Neural cell (in vitro differentiated cells): Measurements from ENCODE around the gene ERC2. TPM values are rescaled to one million over a fixed set of nuclear protein-coding genes. Genes with fewer than 3 reads are reported as not detected.

Experiments
- H2AFZ ChIP-seq: fragments of 200-600, 300-800 bp; sonication (generic), shearing (Covaris generic); 2 replicates; pipeline ENCODE4 v1.6.0; 2014; ENCODE audit warnings: low read depth, mild to moderate bottlenecking, antibody characterized with exemption, low read length, moderate library complexity
- H3F3A ChIP-seq: fragments of 200-600 bp; shearing (Covaris generic); 2 replicates; pipeline ENCODE4 v1.6.1; 2016; ENCODE audit warnings: mild to moderate bottlenecking, moderate library complexity, mixed read lengths, antibody characterized with exemption, low read length; ENCODE audit not compliant: insufficient read depth, poor library complexity, severe bottlenecking
- H3K27ac ChIP-seq: fragments of 200-600, 300-800 bp; sonication (generic), shearing (Covaris generic); 2 replicates; pipeline ENCODE4 v1.5.1; 2014; ENCODE audit warnings: mild to moderate bottlenecking, low read length, moderate library complexity
- H3K27me3 ChIP-seq: fragments of 300-800, 200-600 bp; sonication (generic), shearing (Covaris generic); 2 replicates; pipeline ENCODE4 v1.6.0; 2014; ENCODE audit warnings: mild to moderate bottlenecking, low read depth, low read length, moderate library complexity; ENCODE audit not compliant: insufficient read depth
- H3K36me3 ChIP-seq: fragments of 300-800, 200-600 bp; sonication (generic), shearing (Covaris generic); 2 replicates; pipeline ENCODE4 v1.5.1; 2014; ENCODE audit warnings: mild to moderate bottlenecking, antibody characterized with exemption, low read length, moderate library complexity; ENCODE audit not compliant: insufficient read depth
- H3K4me2 ChIP-seq: fragments of 300-800, 200-600 bp; sonication (generic), shearing (Covaris generic); 2 replicates; pipeline ENCODE4 v1.6.0; 2014; ENCODE audit warnings: mild to moderate bottlenecking, low read length
- H3K4me3 ChIP-seq: fragments of 300-800, 200-600 bp; sonication (generic), shearing (Covaris generic); 2 replicates; pipeline ENCODE4 v1.5.1; 2014; ENCODE audit warnings: mild to moderate bottlenecking, low read length, moderate library complexity
- H3K79me2 ChIP-seq: fragments of 200-600 bp; shearing (Covaris generic); replicated peaks from 2 replicates; pipeline ENCODE4 v1.6.0; 2014; ENCODE audit warnings: mild to moderate bottlenecking, low read length, moderate library complexity; ENCODE audit not compliant: insufficient read depth
- H3K9ac ChIP-seq: fragments of 300-800, 200-600 bp; sonication (generic), shearing (Covaris generic); 2 replicates; pipeline ENCODE4 v1.6.1; 2016; ENCODE audit warnings: mild to moderate bottlenecking, low read length, mixed read lengths
- H3K9me2 ChIP-seq: fragments of 200-600 bp; shearing (Covaris generic); 2 replicates; pipeline ENCODE4 v1.6.1; 2016; ENCODE audit warnings: mild to moderate bottlenecking, low read length, mixed read lengths; ENCODE audit not compliant: insufficient read depth
- H3K9me3 ChIP-seq: fragments of 200-600, 300-800 bp; sonication (generic), shearing (Covaris generic); 2 replicates; pipeline ENCODE4 v1.6.1; 2016; ENCODE audit warnings: mild to moderate bottlenecking, mixed run types, low read length, moderate library complexity, mixed read lengths
- H4K20me1 ChIP-seq: fragments of 200-600 bp; shearing (Covaris generic); 2 replicates; pipeline ENCODE4 v1.6.1; 2016; ENCODE audit warnings: mild to moderate bottlenecking, mixed run types; ENCODE audit not compliant: insufficient read depth
- EP300 ChIP-seq: fragments of 450-650 bp; conservative IDR thresholded peaks from 2 replicates; pipeline ENCODE4 v1.6.1; 2014; ENCODE audit warnings: antibody characterized with exemption, mild to moderate bottlenecking, moderate library complexity; ENCODE audit not compliant: poor library complexity, severe bottlenecking
- EZH2 ChIP-seq: fragments of 200-600, 300-800 bp; shearing (Covaris generic), sonication (generic); IDR thresholded peaks from 2 replicates; pipeline ENCODE4 v1.6.1; 2014; ENCODE audit warnings: antibody characterized with exemption, low read length, borderline replicate concordance, mild to moderate bottlenecking; ENCODE audit not compliant: insufficient read depth, poor library complexity, severe bottlenecking
- MXI1 ChIP-seq: fragments of 450-650 bp; conservative IDR thresholded peaks from 2 replicates; pipeline ENCODE4 v1.6.1; 2014; ENCODE audit warnings: antibody characterized with exemption, mild to moderate bottlenecking; ENCODE audit not compliant: poor library complexity, severe bottlenecking
- POLR2AphosphoS5 ChIP-seq: IDR thresholded peaks from 2 replicates; pipeline ENCODE4 v1.6.1; 2012
- RAD21 ChIP-seq: fragments of 450-650 bp; conservative IDR thresholded peaks from 2 replicates; pipeline ENCODE4 v1.6.1; 2014; ENCODE audit warnings: antibody characterized with exemption, mild to moderate bottlenecking, moderate library complexity
- SMC3 ChIP-seq: fragments of 450-650 bp; conservative IDR thresholded peaks from 2 replicates; pipeline ENCODE4 v1.6.1; 2014; ENCODE audit warnings: antibody characterized with exemption, mild to moderate bottlenecking, moderate library complexity; ENCODE audit not compliant: poor library complexity
- TAF1 ChIP-seq: IDR thresholded peaks from 2 replicates; pipeline ENCODE4 v1.6.1; 2012; ENCODE audit warnings: low read depth
- polyA plus RNA-seq: library from polyadenylated mRNA; depleted of rRNA; stranded (reverse); fragments of >200 nt; gene quantifications from 2 replicates; pipeline ENCODE4 v1.2.3, GENCODE V29; 2014
- TF ChIP-seq, protein P1 (sequence below): IDR thresholded peaks from 2 replicates; pipeline ENCODE4 v1.6.1; 2012; ENCODE audit warnings: borderline replicate concordance
- TF ChIP-seq, protein P2 (sequence below): fragments of 450-650 bp; IDR thresholded peaks from 2 replicates; pipeline ENCODE4 v1.5.1; 2014; ENCODE audit warnings: antibody characterized with exemption, mild to moderate bottlenecking, moderate library complexity; ENCODE audit not compliant: poor library complexity, severe bottlenecking

ERC2 gene
- polyA plus RNA-seq, 1 donor from 2014 or later: 60.4 TPM

DNA sequence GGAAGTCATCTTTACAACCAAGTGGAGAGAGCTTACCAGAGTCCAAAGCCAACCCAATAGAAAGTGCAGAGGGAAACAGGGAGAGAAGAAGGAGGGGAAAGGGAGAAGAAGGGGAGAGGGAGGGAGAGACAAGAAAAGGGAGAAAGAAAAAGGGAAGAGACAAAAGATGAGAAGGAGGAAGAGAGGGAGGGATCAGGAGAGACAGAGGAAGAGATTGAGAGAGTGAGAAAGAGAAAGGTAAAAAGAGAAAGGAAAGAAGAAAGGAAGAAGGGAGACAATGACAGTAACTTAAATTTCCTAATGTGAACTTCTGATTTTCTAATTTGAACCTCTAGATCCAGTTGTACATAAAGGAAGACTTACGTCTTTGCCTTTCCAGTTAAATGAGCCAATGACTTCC is 960.5 kb downstream of the ERC2 start:
- H3K9me3 ChIP-seq: no peaks in the 10 kb centered on the region
- no peaks in the 10 kb centered on the region for H4K20me1 ChIP-seq
- no peak overlapping the region for H3K9ac ChIP-seq
- no peak overlapping the region for H3K4me3 ChIP-seq
- no peak overlapping the region for H3K4me2 ChIP-seq
- no peak overlapping the region for H2AFZ ChIP-seq
- no peak for TF ChIP-seq RAD21
- TF ChIP-seq, protein P1, sequence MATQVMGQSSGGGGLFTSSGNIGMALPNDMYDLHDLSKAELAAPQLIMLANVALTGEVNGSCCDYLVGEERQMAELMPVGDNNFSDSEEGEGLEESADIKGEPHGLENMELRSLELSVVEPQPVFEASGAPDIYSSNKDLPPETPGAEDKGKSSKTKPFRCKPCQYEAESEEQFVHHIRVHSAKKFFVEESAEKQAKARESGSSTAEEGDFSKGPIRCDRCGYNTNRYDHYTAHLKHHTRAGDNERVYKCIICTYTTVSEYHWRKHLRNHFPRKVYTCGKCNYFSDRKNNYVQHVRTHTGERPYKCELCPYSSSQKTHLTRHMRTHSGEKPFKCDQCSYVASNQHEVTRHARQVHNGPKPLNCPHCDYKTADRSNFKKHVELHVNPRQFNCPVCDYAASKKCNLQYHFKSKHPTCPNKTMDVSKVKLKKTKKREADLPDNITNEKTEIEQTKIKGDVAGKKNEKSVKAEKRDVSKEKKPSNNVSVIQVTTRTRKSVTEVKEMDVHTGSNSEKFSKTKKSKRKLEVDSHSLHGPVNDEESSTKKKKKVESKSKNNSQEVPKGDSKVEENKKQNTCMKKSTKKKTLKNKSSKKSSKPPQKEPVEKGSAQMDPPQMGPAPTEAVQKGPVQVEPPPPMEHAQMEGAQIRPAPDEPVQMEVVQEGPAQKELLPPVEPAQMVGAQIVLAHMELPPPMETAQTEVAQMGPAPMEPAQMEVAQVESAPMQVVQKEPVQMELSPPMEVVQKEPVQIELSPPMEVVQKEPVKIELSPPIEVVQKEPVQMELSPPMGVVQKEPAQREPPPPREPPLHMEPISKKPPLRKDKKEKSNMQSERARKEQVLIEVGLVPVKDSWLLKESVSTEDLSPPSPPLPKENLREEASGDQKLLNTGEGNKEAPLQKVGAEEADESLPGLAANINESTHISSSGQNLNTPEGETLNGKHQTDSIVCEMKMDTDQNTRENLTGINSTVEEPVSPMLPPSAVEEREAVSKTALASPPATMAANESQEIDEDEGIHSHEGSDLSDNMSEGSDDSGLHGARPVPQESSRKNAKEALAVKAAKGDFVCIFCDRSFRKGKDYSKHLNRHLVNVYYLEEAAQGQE: no peak
- no peaks in the 10 kb centered on the region for H3K79me2 ChIP-seq
- no peaks in the 10 kb centered on the region for H3F3A ChIP-seq
- H3K36me3 ChIP-seq: peaks cover 5% of the 10 kb centered on the region
- H3K27me3 ChIP-seq: no peaks in the 10 kb centered on the region
- H3K9me2 ChIP-seq: no peaks in the 10 kb centered on the region
- no peak overlapping the region for H3K27ac ChIP-seq

DNA sequence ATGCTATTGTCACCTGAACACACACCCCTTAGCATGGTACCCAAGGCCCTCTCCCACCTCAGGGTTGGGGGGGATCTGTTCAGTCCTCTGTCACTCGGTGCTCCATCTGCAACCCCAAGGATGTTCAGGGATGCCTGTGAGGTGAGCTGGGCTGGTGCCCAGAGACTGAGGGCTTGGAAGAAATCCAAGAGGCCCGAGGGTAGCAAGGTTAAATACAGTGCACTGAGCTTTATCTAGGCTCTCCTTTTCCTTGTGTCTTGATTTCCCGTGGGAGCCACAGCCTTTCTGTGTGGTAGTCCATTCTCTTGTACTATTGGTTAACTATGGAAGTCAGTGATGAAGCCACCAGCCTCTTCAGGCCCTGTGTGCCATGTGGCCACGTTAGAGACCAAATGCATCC is 962.5 kb downstream of the ERC2 start:
- Histone ChIP-seq H3K9ac (no peak overlapping the region), H3K4me2 (no peak overlapping the region), H3K9me2 (no peaks in the 10 kb centered on the region), H3K79me2 (no peaks in the 10 kb centered on the region), H4K20me1 (no peaks in the 10 kb centered on the region), H3K9me3 (no peaks in the 10 kb centered on the region), H2AFZ (no peak overlapping the region), H3K27me3 (no peaks in the 10 kb centered on the region), H3K4me3 (no peak overlapping the region), H3F3A (no peaks in the 10 kb centered on the region), H3K36me3 (peaks cover 5% of the 10 kb centered on the region), H3K27ac (no peak overlapping the region)
- TF ChIP-seq EZH2 (no peak), MXI1 (no peak), RAD21 (no peak), TAF1 (no peak), SMC3 (no peak), POLR2AphosphoS5 (no peak), EP300 (no peak)
- TF ChIP-seq, protein P1: no peak
- TF ChIP-seq, protein P2, sequence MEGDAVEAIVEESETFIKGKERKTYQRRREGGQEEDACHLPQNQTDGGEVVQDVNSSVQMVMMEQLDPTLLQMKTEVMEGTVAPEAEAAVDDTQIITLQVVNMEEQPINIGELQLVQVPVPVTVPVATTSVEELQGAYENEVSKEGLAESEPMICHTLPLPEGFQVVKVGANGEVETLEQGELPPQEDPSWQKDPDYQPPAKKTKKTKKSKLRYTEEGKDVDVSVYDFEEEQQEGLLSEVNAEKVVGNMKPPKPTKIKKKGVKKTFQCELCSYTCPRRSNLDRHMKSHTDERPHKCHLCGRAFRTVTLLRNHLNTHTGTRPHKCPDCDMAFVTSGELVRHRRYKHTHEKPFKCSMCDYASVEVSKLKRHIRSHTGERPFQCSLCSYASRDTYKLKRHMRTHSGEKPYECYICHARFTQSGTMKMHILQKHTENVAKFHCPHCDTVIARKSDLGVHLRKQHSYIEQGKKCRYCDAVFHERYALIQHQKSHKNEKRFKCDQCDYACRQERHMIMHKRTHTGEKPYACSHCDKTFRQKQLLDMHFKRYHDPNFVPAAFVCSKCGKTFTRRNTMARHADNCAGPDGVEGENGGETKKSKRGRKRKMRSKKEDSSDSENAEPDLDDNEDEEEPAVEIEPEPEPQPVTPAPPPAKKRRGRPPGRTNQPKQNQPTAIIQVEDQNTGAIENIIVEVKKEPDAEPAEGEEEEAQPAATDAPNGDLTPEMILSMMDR: no peak
